K562 (cell line): Measurements from ENCODE around the gene DENND5B.
"Not testable (repeated sequence)": the region's sequence is repeated elsewhere in the genome, so short reads cannot be mapped to it uniquely, and the experiment has no call there.

Experiments used
- CTCF ChIP-seq, 3 experiments: IDR thresholded peaks in 2 of 3; conservative IDR thresholded peaks in 1 of 3; 2 replicates each; pipeline ENCODE4 v1.5.1; 2011 to 2012; ENCODE audit warnings: low read length in 3 of 3, mild to moderate bottlenecking in 3 of 3, control low read depth in 2 of 3, improper control_type of control experiment in 1 of 3, inconsistent platforms in 1 of 3, low read depth in 1 of 3, mixed read lengths in 1 of 3, moderate library complexity in 1 of 3; ENCODE audit not compliant: insufficient read depth in 2 of 3
- NFIC ChIP-seq: fragments of 450-650 bp; IDR thresholded peaks from 2 replicates; pipeline ENCODE4 v1.6.1; 2017; ENCODE audit warnings: mild to moderate bottlenecking, inconsistent platforms
- NR2F6 ChIP-seq: fragments of 450-650 bp; formaldehyde crosslinking; IDR thresholded peaks from 2 replicates; pipeline ENCODE4 v1.4.0; 2020; ENCODE audit warnings: mild to moderate bottlenecking
- RAD21 ChIP-seq, 2 experiments: fragments of 250-450 bp in 1 of 2; fragments of 450-650 bp in 1 of 2; sonication (Bioruptor Pico) in 1 of 2; formaldehyde crosslinking in 1 of 2; IDR thresholded peaks in 1 of 2; conservative IDR thresholded peaks in 1 of 2; 2 replicates each; pipeline versions ENCODE4 v1.4.0 to v1.8.0; 2020 to 2022; ENCODE audit warnings: mild to moderate bottlenecking in 2 of 2, moderate library complexity in 1 of 2
- REST ChIP-seq, 2 experiments: fragments of 450-650 bp; formaldehyde crosslinking in 1 of 2; IDR thresholded peaks; 2 replicates each; pipeline versions ENCODE4 v1.4.0 to v1.6.1; 2014 to 2020; ENCODE audit warnings: mild to moderate bottlenecking in 2 of 2, borderline replicate concordance in 1 of 2, low read depth in 1 of 2
- USF1 ChIP-seq: sonication (generic); formaldehyde crosslinking; IDR thresholded peaks from 2 replicates; pipeline ENCODE4 v1.9.0; 2022; ENCODE audit warnings: mild to moderate bottlenecking, missing genetic modification reagents

- not testable (repeated sequence) for TF ChIP-seq REST (IDR thresholded peaks at IDR 0.05; ENCODE audit: borderline replicate concordance); REST (CRISPR knock-in tag; IDR thresholded peaks at IDR 0.05; ENCODE audit: low read depth); RAD21 (CRISPR knock-in tag; conservative IDR thresholded peaks at IDR 0.05 in 1 of 2, IDR thresholded peaks at IDR 0.05 in 1 of 2); USF1 (CRISPR knock-in tag); CTCF (IDR thresholded peaks at IDR 0.05 in 2 of 3, conservative IDR thresholded peaks at IDR 0.05 in 1 of 3; ENCODE audit: insufficient read depth in 2 of 3, low read depth in 1 of 3, low read length in 3 of 3); NR2F6 (CRISPR knock-in tag); NFIC
Measured at GRCh38 chr12:31375422-31375821, 215.5 kb downstream of the DENND5B start.
